Glomerular endothelial cell (primary cell): Measurements from ENCODE around the gene TMCO2. TPM values are rescaled to one million over a fixed set of nuclear protein-coding genes. Genes with fewer than 3 reads are reported as not detected.

Experiments used
- total RNA-seq: library from RNA; depleted of rRNA; stranded (reverse); fragments of >200 nt; gene quantifications from 2 replicates; pipeline ENCODE4 v1.2.3, GENCODE V29; 2015

Gene TMCO2
- total RNA-seq, 1 donor from 2014 or later, result not detected

Other genes starting within 250 kb of the TMCO2 start
- 393 and 479 TPM in 2 replicates for gene CAP1, start 207.2 kb upstream of the TMCO2 start, total RNA-seq
- 70.6 and 70.7 TPM in 2 replicates for gene PPT1, start 150.7 kb upstream of the TMCO2 start, total RNA-seq
- 11.0 and 11.4 TPM in 2 replicates for gene RLF, start 86.5 kb upstream of the TMCO2 start, total RNA-seq
- 45.0 and 45.6 TPM in 2 replicates for gene ZMPSTE24, start 10.3 kb downstream of the TMCO2 start, total RNA-seq
- gene COL9A2, start 69.3 kb downstream of the TMCO2 start, total RNA-seq, result 0.12 and 1.1 TPM in 2 replicates
- 9.5 and 13.6 TPM in 2 replicates for gene SMAP2, start 125.8 kb downstream of the TMCO2 start, total RNA-seq
- gene ZFP69B, start 202.5 kb downstream of the TMCO2 start, total RNA-seq, result 1.6 and 3.5 TPM in 2 replicates
- 2.1 and 3.7 TPM in 2 replicates for gene ZFP69, start 229.4 kb downstream of the TMCO2 start, total RNA-seq